Measurements from ENCODE around the gene NALCN.

The NALCN gene

GRCh38 chr13:101025519-101025918 is 390.8 kb downstream of the NALCN start:
- DNase-seq (ENCODE audit: low spot score): no peak

DNA sequence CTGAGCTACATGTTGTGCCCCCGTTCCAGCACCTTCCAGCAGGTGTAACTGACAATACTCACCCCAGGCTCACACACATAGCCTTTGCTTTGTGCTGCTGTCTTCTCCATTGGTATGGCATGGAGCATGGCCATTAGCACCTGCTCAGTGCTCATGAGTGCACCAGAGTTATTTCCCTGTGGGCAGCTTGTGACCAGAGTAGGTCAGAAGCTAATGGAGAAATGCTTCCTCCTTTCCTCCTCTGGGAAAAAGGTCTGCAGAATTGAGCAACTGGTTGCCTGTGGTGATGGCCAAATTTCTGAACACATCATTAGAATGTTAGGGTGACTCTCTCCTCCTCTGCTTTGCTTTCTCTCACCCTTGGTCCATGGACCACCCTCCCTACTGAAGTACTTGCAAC is 397.2 kb downstream of the NALCN start:
- no peak for DNase-seq (ENCODE audit: low spot score)

DNA sequence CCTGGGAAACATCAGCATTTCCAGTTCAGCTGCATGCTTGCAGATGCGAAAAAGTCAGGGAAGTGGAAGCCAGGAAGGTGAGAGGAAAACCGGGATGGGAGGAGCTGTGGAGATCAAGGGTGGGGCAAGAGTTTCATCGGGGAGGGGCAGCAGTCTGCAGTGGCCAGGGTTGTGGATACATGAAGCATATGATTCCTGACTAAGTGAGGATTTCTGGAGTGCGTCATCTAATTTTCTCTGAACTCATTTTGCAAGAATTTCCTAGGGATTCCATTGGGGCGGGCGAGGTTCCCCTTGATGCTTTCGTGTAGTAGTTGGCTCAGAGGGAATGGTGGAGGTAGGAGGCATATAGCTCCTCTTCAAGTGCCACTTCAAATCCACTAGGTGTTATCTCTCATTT is 397.6 kb downstream of the NALCN start:
- no peak for DNase-seq (ENCODE audit: low spot score)

GRCh38 chr13:101017123-101017872 is 399.0 kb downstream of the NALCN start:
- no peak for DNase-seq (ENCODE audit: low spot score)

- no peak for DNase-seq (ENCODE audit: low spot score)
Measured at GRCh38 chr13:101016475-101016874, 399.8 kb downstream of the NALCN start.

GRCh38 chr13:101013245-101013644 is 403.1 kb downstream of the NALCN start:
- no peak for DNase-seq (ENCODE audit: low spot score)

GRCh38 chr13:101010100-101010499 is 406.2 kb downstream of the NALCN start:
- DNase-seq (ENCODE audit: low spot score): no peak

DNA sequence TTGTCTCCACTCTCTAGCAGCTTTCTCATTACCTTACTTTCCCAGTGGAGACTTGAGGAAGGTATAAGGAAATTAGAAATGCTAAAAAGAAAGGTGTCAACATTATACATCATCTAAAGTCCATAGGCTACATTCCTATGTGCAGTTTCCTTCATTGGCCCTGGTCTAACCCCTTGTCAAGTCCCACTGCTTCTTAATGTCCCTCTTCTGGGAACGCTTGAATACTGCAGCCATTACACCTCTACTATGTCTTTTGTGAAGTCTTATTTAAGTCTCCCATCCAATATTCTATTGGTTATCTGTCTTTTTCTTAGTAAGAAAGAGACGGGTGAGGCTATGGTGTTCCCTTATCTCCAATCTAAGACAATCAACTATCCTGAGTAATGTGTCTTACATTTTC is 409.1 kb downstream of the NALCN start:
- DNase-seq (ENCODE audit: low spot score): no peak

Measured in CD4-positive, alpha-beta T cell treated with Interleukin-6 at 100 ng/mL for 8 hours (primary cell).